ENCODE results near the gene PYROXD2. TPM values are rescaled to one million over a fixed set of nuclear protein-coding genes. Genes with fewer than 3 reads are reported as not detected.

The PYROXD2 gene
- total RNA-seq = 2.1 and 3.5 TPM in 2 replicates

GRCh38 chr10:98414932-98415730, at the start of gene PYROXD2:
Gene PYROXD2 (minus strand): TSS chr10:98415182. CDS start chr10:98415135, 47 bp downstream.

GRCh38 chr10:98446661-98447221, 31.8 kb upstream of the PYROXD2 start, which contains the start of gene HPS1:
Gene HPS1 (minus strand): TSS chr10:98446935. CDS start chr10:98443240, 3,695 bp downstream.

Small RNAs within 50 kb of the gene (small RNA-seq; reads per million reads assigned to genes)
- gene MIR4685 = not detected

Other genes starting within 250 kb of the PYROXD2 start
- 1.2 and 1.6 TPM in 2 replicates for gene LOXL4, start 147.0 kb downstream of the PYROXD2 start, total RNA-seq
- gene HPS1, start 31.8 kb upstream of the PYROXD2 start, total RNA-seq = 25.1 and 35.4 TPM in 2 replicates

All from thoracic aorta endothelial cell (primary cell).